ENCODE data around the gene KLF15. TPM values are rescaled to one million over a fixed set of nuclear protein-coding genes. Genes with fewer than 3 reads are reported as not detected.
A peak's percentile ranks its signal among the peaks of the same experiment; 100 is the strongest.

KLF15 gene
- total RNA-seq, 1 experiment from 2014 or later: 32.1 TPM

GRCh38 chr3:126316501-126316939 lies 40.7 kb downstream of the KLF15 start:
- Histone ChIP-seq H3K27me3 (replicated peaks; ENCODE audit: insufficient read depth, low read depth, low read length, poor library complexity) (no peaks in the 10 kb centered on the region), H3K36me3 (ENCODE audit: insufficient read depth, low read length, poor library complexity, severe bottlenecking) (no peaks in the 10 kb centered on the region), H3K9me3 (ENCODE audit: low read depth, low read length, poor library complexity, severe bottlenecking) (no peaks in the 10 kb centered on the region), H3K4me3 (ENCODE audit: low read depth, low read length, poor library complexity, severe bottlenecking) (no peak overlapping the region), H3K4me1 (ENCODE audit: insufficient read depth, low read length, poor library complexity, severe bottlenecking) (no peaks in the 10 kb centered on the region), H3K27ac (ENCODE audit: low read depth, low read length, poor library complexity, severe bottlenecking) (no peak overlapping the region)
- TF ChIP-seq EZH2 (IDR thresholded peaks at IDR 0.05; ENCODE audit: borderline replicate concordance, low read depth, low read length, poor library complexity, severe bottlenecking): no peak
- intact Hi-C loops (cut with micrococcal nuclease; ENCODE audit: unreplicated experiment): no loop called here
- POLR2A ChIA-PET (ENCODE audit: low non-redundant PET): no interaction called here
- BruUV-seq (replicated peaks): no TSS peak
- CTCF ChIA-PET: no interaction called here
- DNase-seq (ENCODE audit: low spot score): no peak

GRCh38 chr3:126316031-126316461 lies 41.2 kb downstream of the KLF15 start:
- Histone ChIP-seq H3K4me1 (ENCODE audit: insufficient read depth, low read length, poor library complexity, severe bottlenecking) (no peaks in the 10 kb centered on the region), H3K9me3 (ENCODE audit: low read depth, low read length, poor library complexity, severe bottlenecking) (no peaks in the 10 kb centered on the region), H3K27me3 (replicated peaks; ENCODE audit: insufficient read depth, low read depth, low read length, poor library complexity) (no peaks in the 10 kb centered on the region), H3K36me3 (ENCODE audit: insufficient read depth, low read length, poor library complexity, severe bottlenecking) (no peaks in the 10 kb centered on the region), H3K27ac (ENCODE audit: low read depth, low read length, poor library complexity, severe bottlenecking) (no peak overlapping the region), H3K4me3 (ENCODE audit: low read depth, low read length, poor library complexity, severe bottlenecking) (no peak overlapping the region)
- intact Hi-C loops (cut with micrococcal nuclease; ENCODE audit: unreplicated experiment): no loop called here
- BruUV-seq (replicated peaks): no TSS peak
- POLR2A ChIA-PET (ENCODE audit: low non-redundant PET): no interaction called here
- DNase-seq (ENCODE audit: low spot score): no peak
- no peak for TF ChIP-seq CTCF (conservative IDR thresholded peaks at IDR 0.05; ENCODE audit: low read depth, low read length)
- TF ChIP-seq EZH2 (IDR thresholded peaks at IDR 0.05; ENCODE audit: borderline replicate concordance, low read depth, low read length, poor library complexity, severe bottlenecking): no peak
- CTCF ChIA-PET: no interaction called here

- ChIA-PET POLR2A (ENCODE audit: low non-redundant PET) (no interaction called here), CTCF (no interaction called here)
- no TSS peak for BruUV-seq (replicated peaks)
- no peaks in the 10 kb centered on the region for H3K4me1 ChIP-seq (ENCODE audit: insufficient read depth, low read length, poor library complexity, severe bottlenecking)
- no peaks in the 10 kb centered on the region for H3K9me3 ChIP-seq (ENCODE audit: low read depth, low read length, poor library complexity, severe bottlenecking)
- no peak for DNase-seq (ENCODE audit: low spot score)
- no peak overlapping the region for H3K4me3 ChIP-seq (ENCODE audit: low read depth, low read length, poor library complexity, severe bottlenecking)
- H3K27me3 ChIP-seq (replicated peaks; ENCODE audit: insufficient read depth, low read depth, low read length, poor library complexity): no peaks in the 10 kb centered on the region
- H3K27ac ChIP-seq (ENCODE audit: low read depth, low read length, poor library complexity, severe bottlenecking): peak overlapping the region; percentile 28
- TF ChIP-seq EZH2 (IDR thresholded peaks at IDR 0.05; ENCODE audit: borderline replicate concordance, low read depth, low read length, poor library complexity, severe bottlenecking) (no peak), CTCF (conservative IDR thresholded peaks at IDR 0.05; ENCODE audit: low read depth, low read length) (no peak)
- intact Hi-C loops (cut with micrococcal nuclease; ENCODE audit: unreplicated experiment): no loop called here
- H3K36me3 ChIP-seq (ENCODE audit: insufficient read depth, low read length, poor library complexity, severe bottlenecking): no peaks in the 10 kb centered on the region
These were observed 42.2 kb downstream of the KLF15 start for GRCh38 chr3:126314790-126315658.

All from A673 (cell line).